HFF-Myc (cell line): Measurements from ENCODE around the gene ZSCAN23.
"Not testable (repeated sequence)": the region's sequence is repeated elsewhere in the genome, so short reads cannot be mapped to it uniquely, and the experiment has no call there.

Experiments used
- DNase-seq: peaks from one replicate; pipeline ENCODE4 v3.0.0-alpha.2; 2011; ENCODE audit warnings: low read depth; ENCODE audit errors: extremely low read depth
- H3K4me3 ChIP-seq: replicated peaks from 2 replicates; pipeline ENCODE4 v1.5.1; 2011; ENCODE audit warnings: low read depth, mild to moderate bottlenecking, control low read depth, low read length
- CTCF ChIP-seq: IDR thresholded peaks from 2 replicates; pipeline ENCODE4 v1.5.1; 2012; ENCODE audit warnings: mild to moderate bottlenecking, low read depth, low read length, control low read depth; ENCODE audit errors: missing control alignments

The ZSCAN23 gene

DNA sequence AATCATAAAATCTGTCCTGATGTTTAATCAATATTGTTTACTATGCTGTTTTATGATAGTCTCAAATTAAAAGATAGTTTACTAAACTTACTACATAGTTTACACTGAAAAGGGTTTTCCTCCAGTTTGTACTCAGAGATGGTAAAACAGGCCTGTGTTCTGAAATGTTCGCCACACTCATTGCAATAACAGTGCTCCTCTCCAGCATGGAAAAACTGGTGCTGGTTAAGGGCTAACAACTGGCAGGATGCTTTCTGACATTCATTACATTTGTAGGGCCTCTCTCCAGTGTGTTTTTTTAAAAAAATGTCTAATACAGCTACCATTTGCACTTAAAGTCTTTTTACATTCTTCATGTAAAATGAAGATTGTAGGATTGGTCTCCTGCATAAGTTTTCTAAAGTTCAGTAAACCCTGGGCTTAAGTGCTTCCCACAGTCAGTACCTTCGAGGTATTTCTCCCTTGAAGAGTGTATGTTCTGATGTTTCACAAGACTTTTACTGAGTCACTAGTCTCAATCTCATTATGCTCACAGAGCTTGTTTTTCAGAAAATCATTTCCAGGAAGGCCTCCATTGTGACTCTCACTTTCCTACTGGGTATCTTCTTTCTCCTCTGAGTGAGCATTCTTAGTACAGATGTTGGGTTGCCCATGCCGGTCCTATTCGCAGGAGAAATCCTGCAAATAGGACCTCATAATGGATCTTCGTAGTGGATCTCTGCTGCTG is 35.1 kb downstream of the ZSCAN23 start:
- DNase-seq: no peak

DNA sequence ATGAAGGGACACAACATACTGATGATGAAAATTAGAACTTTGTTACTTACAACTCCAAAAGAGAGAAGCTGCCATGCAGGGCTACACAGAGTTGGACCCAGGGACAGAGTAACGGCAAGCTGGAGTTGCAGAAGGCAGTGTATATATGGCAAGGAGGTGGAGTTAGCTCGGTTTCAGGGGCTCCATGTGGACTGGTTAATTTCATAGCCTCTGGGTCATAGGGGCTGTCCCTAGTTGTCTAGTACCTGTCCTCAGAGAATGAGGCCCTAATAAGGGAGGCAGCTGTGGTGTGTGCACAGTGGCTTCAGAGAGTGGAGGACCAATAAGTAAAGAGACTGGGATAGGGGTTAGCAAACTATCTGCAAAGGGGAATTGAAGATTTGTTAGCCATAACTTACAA is 35.9 kb downstream of the ZSCAN23 start:
- H3K4me3 ChIP-seq: no peak overlapping the region
- no peak for DNase-seq

More for the DNA sequence above, 35.1 kb downstream of the ZSCAN23 start:
- TF ChIP-seq CTCF: no peak
- no peak overlapping the region for H3K4me3 ChIP-seq

GRCh38 chr6:28403923-28404322 is 39.4 kb downstream of the ZSCAN23 start:
- DNase-seq, H3K4me3 ChIP-seq: not testable (repeated sequence)

More for the DNA sequence above, 35.9 kb downstream of the ZSCAN23 start:
- no peak for TF ChIP-seq CTCF

DNA sequence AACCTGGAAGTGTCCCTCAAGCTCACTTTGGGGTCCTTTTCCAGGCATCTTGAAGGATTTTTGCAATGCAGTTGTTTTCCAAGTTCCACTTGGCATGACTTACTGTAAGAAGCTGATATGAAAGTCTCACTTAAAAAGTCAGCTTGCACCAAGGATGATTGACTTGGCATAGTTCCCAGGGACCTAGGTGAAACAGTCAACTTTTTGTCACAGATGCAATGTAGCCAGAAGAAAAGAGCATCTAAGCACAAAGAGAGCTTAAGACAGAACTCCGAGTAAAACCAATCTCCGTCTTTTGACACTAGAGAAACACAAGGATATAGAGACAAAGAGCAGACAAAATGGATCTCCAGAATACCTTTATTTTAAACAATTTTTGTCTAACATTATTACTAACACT is 41.1 kb downstream of the ZSCAN23 start:
- DNase-seq: no peak
- TF ChIP-seq CTCF: no peak
- no peak overlapping the region for H3K4me3 ChIP-seq

- TF ChIP-seq CTCF: no peak
- H3K4me3 ChIP-seq: no peak overlapping the region
- DNase-seq: no peak
Observed at GRCh38 chr6:28401172-28401571, 42.1 kb downstream of the ZSCAN23 start.

GRCh38 chr6:28400122-28400451 is 43.2 kb downstream of the ZSCAN23 start:
- no peak for DNase-seq
- no peak for TF ChIP-seq CTCF
- peak overlapping the region; percentile 94 for H3K4me3 ChIP-seq

DNA sequence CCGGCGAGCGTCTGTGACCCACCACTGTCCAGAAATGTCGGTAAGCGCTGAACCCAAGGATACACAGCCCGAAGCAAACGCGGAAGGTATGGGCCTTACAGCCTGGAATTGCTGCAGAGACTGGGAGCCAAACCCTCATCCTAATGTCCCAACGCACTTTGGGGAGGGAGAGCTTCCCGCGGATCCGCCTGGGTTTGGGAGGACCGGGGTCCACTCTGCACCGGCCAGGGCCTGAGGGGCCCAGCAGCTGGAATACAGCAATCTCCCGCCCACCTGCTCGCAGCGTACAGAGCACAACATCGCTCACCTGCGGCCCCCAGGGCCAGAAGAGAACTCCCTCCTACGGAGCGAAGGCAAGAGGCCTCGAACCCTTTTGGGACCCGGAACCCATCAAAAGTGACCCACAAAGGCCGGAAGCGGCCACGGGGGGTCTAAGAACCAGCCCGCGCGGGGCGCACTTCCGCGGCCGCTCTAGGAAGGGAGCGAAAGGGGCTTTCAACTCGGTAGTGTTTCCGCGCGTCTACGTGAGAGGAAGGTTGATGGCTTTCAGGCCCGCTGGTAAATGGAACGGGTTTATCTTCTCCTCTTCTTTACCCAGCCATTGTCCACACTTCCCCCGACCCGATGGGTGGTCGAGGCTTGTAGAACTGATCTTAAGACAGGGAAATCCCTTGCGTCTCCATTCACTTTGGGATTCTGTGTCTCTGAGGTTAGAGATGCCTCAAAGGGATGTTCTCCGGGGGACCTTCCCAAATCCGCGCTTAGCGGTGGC is 43.8 kb downstream of the ZSCAN23 start, which contains the start of gene ZSCAN12:
Gene ZSCAN12 (minus strand): TSS at position 398 of the 772 bp plus-strand sequence. CDS start 1,342 bp downstream, outside the sequence.
- TF ChIP-seq CTCF: peak; percentile 71
- DNase-seq: peak; percentile 70
- peak within 1 kb of the TSS; percentile 94 for H3K4me3 ChIP-seq
